GM19395 (cell line): Measurements from ENCODE around the gene BTBD19.

ENCODE experiments used
- ATAC-seq: cut with Tn5 transposase; IDR thresholded peaks from one replicate; pipeline ENCODE4 v1.9.1; 2021; ENCODE audit warnings: mild to moderate bottlenecking, moderate library complexity; ENCODE audit not compliant: unreplicated experiment

The BTBD19 gene

GRCh38 chr1:44855742-44856141, 47.4 kb downstream of the BTBD19 start:
- ATAC-seq: no peak

DNA sequence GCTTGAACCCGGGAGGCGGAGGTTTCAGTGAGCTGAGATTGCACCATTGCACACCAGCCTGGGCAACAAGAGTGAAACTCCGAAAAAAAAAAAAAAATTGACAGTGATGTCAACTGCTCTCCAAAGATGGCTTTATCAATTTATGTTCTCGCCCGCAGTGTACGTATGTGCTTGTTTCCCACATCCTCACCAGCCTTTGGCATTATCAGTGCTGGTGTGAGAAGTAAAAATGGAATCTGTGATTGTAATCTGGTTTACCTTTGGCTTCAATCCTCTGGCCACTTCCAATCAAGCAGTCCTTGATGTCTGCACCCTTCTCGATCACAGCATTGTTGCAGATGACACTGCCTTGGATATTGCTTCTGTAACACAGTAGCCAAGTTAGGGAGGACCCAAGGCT, 49.1 kb downstream of the BTBD19 start:
- no peak for ATAC-seq

DNA sequence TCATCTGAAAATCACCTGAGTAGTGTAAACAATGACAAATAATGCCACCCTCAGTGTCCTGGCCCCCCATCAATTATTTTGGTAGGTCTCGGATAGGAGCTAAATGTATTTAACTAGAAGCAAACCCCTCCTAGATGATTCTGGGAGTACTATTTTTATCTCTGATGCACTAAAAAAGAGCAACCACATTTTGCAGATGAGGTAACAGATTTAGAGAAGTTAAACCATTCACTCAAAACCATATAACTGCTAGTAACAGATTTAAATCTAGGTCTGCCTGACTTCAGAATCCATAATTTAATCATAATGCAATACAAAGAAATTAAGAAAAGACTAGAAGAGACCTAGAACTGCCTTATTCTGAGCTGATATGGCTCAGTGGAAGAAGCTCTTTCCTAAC, 52.0 kb downstream of the BTBD19 start:
- no peak for ATAC-seq

DNA sequence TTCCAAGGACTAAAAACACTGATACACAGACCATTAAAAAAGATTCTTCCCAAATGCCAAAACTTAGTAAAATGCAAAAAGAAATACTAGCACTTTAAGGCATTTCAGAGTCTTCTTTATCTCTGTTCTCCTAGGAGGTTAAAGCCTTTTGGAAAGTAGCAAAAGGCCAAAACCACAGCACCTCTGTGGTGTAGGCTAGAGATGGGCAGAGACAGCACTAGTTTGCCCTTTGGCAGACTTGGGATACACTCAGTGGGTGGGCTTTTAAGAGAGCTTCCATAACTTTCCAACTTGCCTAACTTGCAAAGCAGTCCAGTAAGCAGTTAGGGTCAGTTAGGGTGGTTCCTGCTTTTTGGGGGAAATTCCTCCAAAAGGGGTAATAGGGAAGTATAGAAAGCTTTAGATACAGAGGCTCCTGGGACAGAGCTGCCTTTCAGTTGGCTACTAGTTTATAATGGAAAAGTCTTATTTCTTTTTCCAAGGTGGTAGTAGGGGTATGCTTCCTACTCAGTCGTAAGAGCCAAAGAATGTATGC, 52.6 kb downstream of the BTBD19 start:
- ATAC-seq: no peak

- no peak for ATAC-seq
Measured at GRCh38 chr1:44862829-44863401, 54.6 kb downstream of the BTBD19 start.
